GM19467 (cell line): ENCODE results near the gene C12orf57.

Experiments
- ATAC-seq: cut with Tn5 transposase; IDR thresholded peaks from one replicate; pipeline ENCODE4 v1.9.1; 2021; ENCODE audit warnings: mild to moderate bottlenecking, moderate library complexity; ENCODE audit not compliant: unreplicated experiment

C12orf57 gene

GRCh38 chr12:6963016-6963731 lies 19.4 kb downstream of the C12orf57 start:
- no peak for ATAC-seq

- no peak for ATAC-seq
These were observed 20.1 kb downstream of the C12orf57 start for GRCh38 chr12:6963791-6964413.

GRCh38 chr12:6964605-6965025 lies 20.8 kb downstream of the C12orf57 start:
- ATAC-seq, result no peak

DNA sequence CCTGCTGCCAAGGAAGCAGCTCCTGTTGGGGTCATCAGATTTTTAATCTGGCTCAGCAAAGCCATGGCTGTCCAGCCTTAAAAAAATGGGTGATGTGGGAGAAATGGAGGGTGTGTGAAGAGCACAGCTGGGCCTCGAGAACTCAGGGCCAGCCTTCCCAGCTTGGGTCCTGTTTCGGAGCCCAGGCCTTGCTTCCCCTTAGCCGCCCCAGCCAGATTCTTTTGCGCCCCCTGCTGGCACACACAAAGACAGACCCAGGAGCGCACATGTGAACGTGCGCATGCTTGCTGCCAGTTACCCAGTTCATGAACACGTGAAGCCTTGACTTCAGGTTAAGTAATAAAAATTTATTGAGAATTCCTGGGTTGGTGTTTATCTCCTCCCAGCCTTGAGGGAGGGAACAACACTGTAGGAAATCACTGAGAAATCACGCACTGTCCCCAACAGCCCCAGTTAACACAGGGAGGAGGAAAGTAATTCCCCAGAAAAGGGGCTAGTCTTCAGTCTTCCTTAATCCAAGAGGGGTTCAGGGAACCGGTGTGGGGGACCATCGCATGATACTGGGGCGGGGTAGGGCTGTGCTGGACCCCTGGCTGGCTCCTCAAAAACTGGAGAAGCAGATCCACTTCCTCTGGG lies 21.3 kb downstream of the C12orf57 start:
- peak; percentile 50 for ATAC-seq

DNA sequence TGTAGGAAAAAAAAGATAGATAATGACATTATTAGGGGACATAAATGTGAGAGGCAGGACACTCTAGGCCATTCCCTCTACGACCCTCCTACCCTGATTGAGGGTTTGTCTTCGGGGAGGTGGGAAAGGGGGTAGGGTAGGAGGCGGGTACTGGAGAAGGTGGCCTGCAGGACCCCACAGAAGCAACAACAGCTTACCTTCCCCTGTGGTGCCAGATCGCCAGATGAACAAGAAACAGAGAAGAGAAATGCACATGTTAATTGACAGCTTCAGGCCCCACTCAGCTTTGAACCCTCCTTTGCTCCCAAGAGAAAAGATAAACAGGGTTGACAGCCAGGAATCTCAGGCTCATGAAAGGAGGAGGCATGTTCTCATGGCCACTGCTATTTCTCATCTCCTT lies 21.9 kb downstream of the C12orf57 start:
- no peak for ATAC-seq

GRCh38 chr12:6966351-6966750 lies 22.5 kb downstream of the C12orf57 start:
- no peak for ATAC-seq

DNA sequence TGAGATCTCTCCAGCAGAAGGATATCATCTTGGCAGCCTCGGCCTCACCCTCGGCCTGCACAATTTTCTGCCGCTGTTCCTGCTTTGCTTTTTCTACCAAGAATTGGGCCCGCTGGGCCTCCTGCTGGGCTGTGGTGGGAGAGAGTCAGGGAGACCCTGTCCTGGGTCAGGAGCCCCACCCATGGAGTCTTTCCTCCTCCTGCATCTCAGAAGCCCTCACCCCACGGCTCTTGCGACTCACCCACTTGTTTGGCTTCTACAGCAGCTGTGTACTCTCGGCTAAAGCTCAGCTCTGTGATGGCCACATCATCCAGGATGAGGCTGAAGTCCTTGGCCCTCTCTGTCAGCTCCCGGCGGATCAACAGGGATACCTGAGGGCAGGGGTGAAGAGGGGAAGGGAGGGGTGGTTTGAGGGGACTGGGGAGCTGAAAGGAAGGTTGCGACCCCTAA lies 23.9 kb downstream of the C12orf57 start:
- ATAC-seq, result no peak

DNA sequence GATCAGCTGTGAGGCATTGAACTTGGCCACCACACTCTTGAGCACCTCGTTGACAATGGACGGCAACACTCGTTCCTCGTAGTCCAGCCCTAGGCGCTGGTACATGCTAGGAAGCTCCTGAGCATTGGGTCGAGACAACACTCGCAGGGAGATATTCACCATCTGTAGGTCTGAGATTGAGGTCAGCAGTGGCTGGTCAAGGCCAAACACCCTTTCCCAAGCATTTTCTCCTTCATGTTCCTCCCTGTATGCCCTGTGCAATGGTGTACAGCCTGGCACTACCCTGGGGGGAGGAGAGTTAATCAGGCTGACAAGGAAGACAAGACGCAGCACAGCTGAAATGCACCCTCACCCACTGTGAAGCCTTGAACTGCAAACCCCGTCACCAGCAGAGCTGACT lies 24.6 kb downstream of the C12orf57 start:
- no peak for ATAC-seq

DNA sequence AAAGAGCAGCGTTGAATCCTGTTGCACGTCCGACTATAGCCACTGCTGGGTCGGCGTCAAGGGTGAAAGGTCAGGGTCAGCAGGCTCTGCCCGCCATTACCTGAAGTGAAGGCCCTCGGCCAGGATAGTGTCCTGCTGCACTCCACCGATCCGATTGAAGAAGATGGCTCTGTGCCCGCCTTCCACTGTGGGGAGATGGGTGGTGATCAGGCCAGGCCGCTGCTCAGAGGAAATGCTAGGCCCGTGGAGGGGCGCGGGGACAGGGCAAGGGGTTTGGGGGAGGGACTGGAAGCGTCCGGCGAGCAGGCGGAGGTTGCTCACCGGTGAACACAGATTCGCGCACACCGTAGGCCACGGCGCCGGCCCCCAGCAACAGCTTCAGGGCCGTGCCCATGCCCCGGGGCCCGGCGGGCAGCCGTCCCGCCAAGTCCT lies 26.3 kb downstream of the C12orf57 start:
- peak; percentile 5 for ATAC-seq

GRCh38 chr12:6974180-6974579 lies 30.4 kb downstream of the C12orf57 start:
- no peak for ATAC-seq

GRCh38 chr12:6975297-6976032 lies 31.6 kb downstream of the C12orf57 start:
- ATAC-seq, result no peak

GRCh38 chr12:6977653-6978052 lies 33.8 kb downstream of the C12orf57 start:
- ATAC-seq, result no peak

DNA sequence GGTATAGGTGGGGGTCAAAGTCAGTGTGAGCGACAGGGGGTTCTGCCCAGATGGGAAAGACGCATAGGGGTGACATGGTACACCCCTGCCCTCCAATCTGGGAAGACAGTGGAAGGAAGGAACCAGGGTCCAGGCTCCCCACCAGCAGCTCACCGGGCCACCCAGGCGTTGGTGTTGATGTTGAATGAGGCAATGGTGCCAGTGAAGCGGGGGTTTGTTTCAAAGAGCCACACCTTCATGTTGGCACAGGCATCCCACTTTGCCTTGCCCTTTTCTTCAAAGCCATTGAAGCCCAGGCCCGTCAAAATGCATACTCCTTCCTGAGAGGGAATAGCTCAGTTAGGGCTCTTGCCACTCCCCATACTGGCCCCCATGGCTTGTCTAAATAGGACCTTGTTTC lies 34.4 kb downstream of the C12orf57 start:
- no peak for ATAC-seq

DNA sequence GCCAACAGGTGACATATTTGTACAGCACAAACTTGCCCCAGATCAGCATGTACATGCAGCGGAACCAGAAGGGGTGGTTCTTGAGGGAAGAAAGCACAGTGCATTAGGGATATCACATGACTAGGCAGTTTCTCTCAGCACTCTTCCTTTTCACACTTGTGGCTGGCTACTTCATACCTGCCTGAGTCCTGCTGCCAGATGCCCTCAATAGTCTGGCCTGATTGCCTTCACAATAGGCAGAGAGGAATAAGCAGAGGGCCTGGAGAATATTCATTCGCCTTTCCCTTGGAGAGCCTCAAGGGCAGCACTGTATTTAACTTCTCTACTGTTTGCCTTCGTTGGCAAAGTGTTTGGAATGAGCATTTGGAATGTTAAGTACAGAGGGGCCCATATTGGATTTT lies 34.8 kb downstream of the C12orf57 start:
- ATAC-seq, result no peak

DNA sequence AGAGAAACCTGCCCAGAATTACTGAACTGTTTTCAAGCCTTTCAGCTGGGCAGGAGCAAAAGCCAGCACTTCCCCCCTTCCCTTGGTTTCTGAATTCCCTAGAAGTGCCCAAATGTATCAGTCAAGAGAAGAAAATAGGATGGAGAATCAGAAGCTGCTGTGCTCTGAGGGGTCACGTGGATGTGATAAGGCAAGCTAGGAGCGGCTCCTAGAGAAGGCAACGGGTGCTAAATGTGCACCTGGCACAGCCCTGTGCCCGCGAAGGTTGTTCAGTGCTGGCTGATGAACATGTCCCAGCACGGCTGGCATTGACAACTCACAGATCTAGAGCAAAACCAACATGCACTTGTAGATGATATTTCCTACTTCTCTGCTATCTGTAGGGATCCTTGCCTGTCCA lies 35.2 kb downstream of the C12orf57 start:
- no peak for ATAC-seq

GRCh38 chr12:6979453-6979852 lies 35.6 kb downstream of the C12orf57 start:
- ATAC-seq, result no peak

- no peak for ATAC-seq
These were observed 36.3 kb downstream of the C12orf57 start for GRCh38 chr12:6980075-6980474.

DNA sequence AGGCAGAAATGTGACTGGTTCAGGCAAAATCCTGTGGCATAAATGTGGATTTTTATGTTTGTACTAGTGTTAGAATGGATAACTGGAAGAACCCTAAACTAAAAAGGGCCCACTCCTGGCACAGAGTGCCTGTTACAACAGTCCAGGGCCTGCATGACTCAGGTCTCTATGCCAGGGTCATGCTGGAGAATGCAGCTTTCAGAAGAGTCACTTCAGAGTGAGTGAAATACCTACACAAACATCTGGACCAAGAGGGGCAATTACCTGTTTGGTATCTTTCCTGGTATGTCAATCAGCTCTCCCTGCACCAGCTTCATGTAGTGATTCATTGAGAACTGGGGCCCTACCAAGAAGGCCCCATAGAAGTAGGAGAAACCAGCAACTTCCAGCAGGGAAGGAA lies 36.9 kb downstream of the C12orf57 start:
- no peak for ATAC-seq

DNA sequence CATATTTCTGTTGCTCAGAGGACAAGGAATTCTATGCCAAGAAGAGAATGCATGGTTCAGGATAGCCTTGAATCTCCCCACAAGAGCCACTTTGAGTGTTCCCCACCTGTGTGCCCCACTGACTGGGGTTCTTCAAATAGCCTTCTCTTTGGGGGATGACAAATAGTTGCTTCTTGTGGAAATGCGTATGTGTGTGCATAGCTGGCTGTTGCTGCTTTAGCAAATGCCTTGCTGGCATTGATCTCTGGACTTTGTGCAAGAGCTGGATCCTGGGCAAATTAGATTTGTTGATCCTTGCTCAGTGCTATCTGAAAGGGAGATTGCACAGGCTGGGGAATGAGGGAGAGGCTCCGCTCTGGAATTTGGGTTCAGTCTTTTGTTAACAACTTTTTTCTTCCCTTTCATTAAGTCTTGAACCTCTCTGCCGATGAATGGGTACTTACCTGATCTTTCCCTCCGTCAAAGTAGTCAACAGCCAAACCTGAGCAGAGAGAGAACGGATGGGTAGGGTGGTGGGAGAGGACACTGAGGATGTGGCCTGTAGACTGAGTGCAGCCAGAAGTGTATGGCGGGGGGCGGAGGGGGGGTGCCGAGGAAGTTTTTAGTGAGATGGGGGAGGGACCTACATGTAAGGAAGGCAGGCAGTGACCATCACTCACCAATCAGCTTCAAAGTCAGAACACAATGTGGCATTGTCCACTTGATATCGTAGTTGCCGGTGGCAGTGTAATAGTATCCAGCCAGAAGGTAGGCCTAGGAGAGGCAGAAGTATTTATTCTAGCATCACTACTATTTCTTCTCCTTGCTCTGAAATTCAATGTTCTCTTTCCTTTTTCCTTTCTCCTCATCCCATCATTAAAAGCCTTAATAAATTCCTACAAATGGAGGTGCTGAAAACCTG lies 37.6 kb downstream of the C12orf57 start:
- ATAC-seq, result no peak

DNA sequence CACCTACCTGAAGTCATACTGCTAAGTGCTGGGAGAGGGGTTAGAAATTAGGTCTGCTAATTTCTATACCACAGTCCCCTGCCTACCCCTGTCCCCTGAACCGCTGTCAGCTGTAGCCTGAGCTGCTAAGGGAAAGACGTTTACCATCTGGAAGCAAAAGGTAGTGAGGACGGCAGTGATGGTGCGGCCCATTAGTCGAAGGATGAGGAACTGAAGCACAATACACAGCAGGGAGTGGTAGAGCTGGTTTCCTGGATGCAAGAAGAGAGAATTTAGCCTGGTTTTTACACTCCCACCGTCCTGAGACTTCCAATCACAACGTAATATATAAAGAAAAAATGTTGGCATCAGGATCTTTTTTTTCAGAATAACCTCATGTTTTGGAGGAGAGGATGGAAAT lies 38.7 kb downstream of the C12orf57 start:
- ATAC-seq, result no peak
